Endothelial cell of umbilical vein (primary cell): ENCODE data around the gene DENND2C.

ENCODE experiments used
- CTCF ChIP-seq, 2 donors: IDR thresholded peaks; 1 replicate in 1 of 2; 2 replicates in 1 of 2; pipeline ENCODE4 v1.5.1; 2011; ENCODE audit warnings: low read length in 2 of 2, mild to moderate bottlenecking in 2 of 2, moderate library complexity in 2 of 2, control low read depth in 1 of 2, inconsistent platforms in 1 of 2, low read depth in 1 of 2; ENCODE audit not compliant: insufficient read depth in 1 of 2; ENCODE audit errors: extremely low read depth in 1 of 2
- EZH2 ChIP-seq: IDR thresholded peaks from 2 replicates; pipeline ENCODE4 v1.6.1; 2012; ENCODE audit warnings: borderline replicate concordance, low read depth, mild to moderate bottlenecking, moderate library complexity, low read length, inconsistent platforms; ENCODE audit not compliant: severe bottlenecking
- FOS ChIP-seq: IDR thresholded peaks from 2 replicates; pipeline ENCODE4 v1.6.1; 2011; ENCODE audit warnings: mild to moderate bottlenecking, low read length, moderate library complexity, borderline replicate concordance; ENCODE audit not compliant: insufficient read depth
- GATA2 ChIP-seq: IDR thresholded peaks from 2 replicates; pipeline ENCODE4 v1.7.0; 2011; ENCODE audit warnings: low read depth, mild to moderate bottlenecking, moderate library complexity, mixed read lengths, low read length; ENCODE audit not compliant: insufficient read length, insufficient read depth
- JUN ChIP-seq: IDR thresholded peaks from 2 replicates; pipeline ENCODE4 v1.6.1; 2011; ENCODE audit warnings: borderline replicate concordance, low read depth; ENCODE audit not compliant: insufficient read length, insufficient read depth
- MAX ChIP-seq: IDR thresholded peaks from 2 replicates; pipeline ENCODE4 v1.6.1; 2011; ENCODE audit not compliant: insufficient read depth, insufficient read length
- MYC ChIP-seq: IDR thresholded peaks from one replicate; pipeline ENCODE4 v1.6.1; 2011; ENCODE audit warnings: mild to moderate bottlenecking, low read depth, low read length
- POLR2A ChIP-seq: IDR thresholded peaks from 2 replicates; pipeline ENCODE4 v1.6.1; 2012; ENCODE audit warnings: low read depth, mild to moderate bottlenecking, control low read depth, low read length
- POLR2AphosphoS5 ChIP-seq: IDR thresholded peaks from 2 replicates; pipeline ENCODE4 v1.6.1; 2012; ENCODE audit warnings: low read depth, mild to moderate bottlenecking, control low read depth, low read length, moderate library complexity; ENCODE audit not compliant: insufficient read depth

GRCh38 chr1:114554577-114554976, 115.3 kb downstream of the DENND2C start:
- no peak for TF ChIP-seq CTCF (IDR thresholded peaks at IDR 0.05; ENCODE audit: extremely low read depth in 1 of 2, insufficient read depth in 1 of 2, low read depth in 1 of 2, low read length in 2 of 2)
- no peak for TF ChIP-seq POLR2A
- TF ChIP-seq POLR2AphosphoS5 = no peak
- TF ChIP-seq EZH2 = no peak
- no peak for TF ChIP-seq MYC
- TF ChIP-seq JUN = no peak
- TF ChIP-seq FOS = no peak
- TF ChIP-seq MAX = no peak
- no peak for TF ChIP-seq GATA2
